ENCODE results near the gene LRRC63.

GRCh38 chr13:46211483-46212351 is at the start of gene LRRC63:
- no peak for TF ChIP-seq CTCF (IDR thresholded peaks at IDR 0.05)
- TF ChIP-seq POLR2A (IDR thresholded peaks at IDR 0.05) = no peak
